Kidney (tissue), 14 donors: ENCODE data around the gene KCNT2. TPM values are rescaled to one million over a fixed set of nuclear protein-coding genes. Genes with fewer than 3 reads are reported as not detected.

Source experiments
- DNase-seq, 5 donors: peaks; one replicate each; pipeline ENCODE4 v3.0.0-alpha.2; 2013 to 2020
- FAIRE-seq: peaks from 2 replicates; lab custom pipeline; 2012; peaks lifted over from hg19 to GRCh38; lab: Jason Lieb, UNC
- H3K27ac ChIP-seq, 2 donors: one replicate each; pipeline ENCODE4 v1.7.0; 2013; ENCODE audit warnings: low read depth in 2 of 2, low read length in 2 of 2, inconsistent platforms in 1 of 2
- H3K27me3 ChIP-seq: one replicate; pipeline ENCODE4 v1.7.1; 2013; ENCODE audit warnings: low read length, inconsistent platforms; ENCODE audit not compliant: control insufficient read depth, insufficient read depth
- H3K36me3 ChIP-seq, 3 donors: one replicate each; pipeline versions ENCODE4 v1.7.0 to v1.7.1; 2013; ENCODE audit warnings: low read length in 3 of 3, control low read depth in 1 of 3, inconsistent platforms in 1 of 3; ENCODE audit not compliant: insufficient read depth in 3 of 3, control insufficient read depth in 2 of 3
- H3K4me1 ChIP-seq, 3 donors: one replicate each; pipeline versions ENCODE4 v1.7.0 to v1.7.1; 2013; ENCODE audit warnings: low read length in 3 of 3, inconsistent platforms in 1 of 3, low read depth in 1 of 3; ENCODE audit not compliant: control insufficient read depth in 2 of 3, insufficient read depth in 2 of 3
- H3K4me3 ChIP-seq, 3 donors: one replicate each; pipeline versions ENCODE4 v1.7.0 to v1.8.1; 2013; ENCODE audit warnings: low read length in 3 of 3, control low read depth in 1 of 3, inconsistent platforms in 1 of 3
- H3K9ac ChIP-seq, 3 donors: one replicate each; pipeline versions ENCODE4 v1.7.0 to v1.7.1; 2013; ENCODE audit warnings: low read length in 3 of 3, control low read depth in 1 of 3, inconsistent platforms in 1 of 3
- H3K9me3 ChIP-seq, 3 donors: one replicate each; pipeline versions ENCODE4 v1.7.0 to v1.7.1; 2013; ENCODE audit warnings: low read length in 3 of 3, control low read depth in 1 of 3, inconsistent platforms in 1 of 3; ENCODE audit not compliant: control insufficient read depth in 2 of 3, insufficient read depth in 1 of 3
- intact Hi-C: fragments of 100-400 bp; cut with DNase I; formaldehyde crosslinking; loops from one replicate; pipeline ENCODE4 v1.11.1; 2022
- microRNA-seq: library from miRNA; unstranded; fragments of <30 nt; microRNA quantifications from one replicate; pipeline ENCODE4 v1.2.0, GENCODE V29; 2020
- polyA plus RNA-seq: library from polyadenylated mRNA; stranded (reverse); fragments of 350-450 nt; fragmentation: Illumina TruSeq; extraction: RNeasy Lipid Tissue Mini Kit (QIAGEN cat#74804); gene quantifications from one replicate; pipeline ENCODE4 v1.2.3, GENCODE V29; 2014; ENCODE audit warnings: low read depth, low replicate concordance; ENCODE audit not compliant: insufficient read depth
- total RNA-seq: library from RNA; stranded (reverse); fragmentation: NEBNext Ultra II Directional; extraction: Animal tissue kit (Norgen Biotek cat#: 25700); gene quantifications from one replicate; pipeline ENCODE4 v1.2.1, GENCODE V29; 2021
- TF ChIP-seq, protein P1 (sequence below): IDR thresholded peaks from 3 replicates; pipeline ENCODE4 v1.5.1; 2012; ENCODE audit warnings: mild to moderate bottlenecking, moderate library complexity, borderline replicate concordance; ENCODE audit not compliant: insufficient read depth; ENCODE audit errors: extremely low read depth
- donor health status: control.
- donor health status: control.
- donor health status: control.
- donor health status: control.
- donor health status: control.
- donor health status: DM: yes; HTN: yes; CAD: no.
- donor health status: Normal renal cell carcinoma (clear cell type).

Gene KCNT2
- total and polyA plus RNA-seq, 2 donors from 2014 or later, result 0.39 to 6.3 TPM

DNA sequence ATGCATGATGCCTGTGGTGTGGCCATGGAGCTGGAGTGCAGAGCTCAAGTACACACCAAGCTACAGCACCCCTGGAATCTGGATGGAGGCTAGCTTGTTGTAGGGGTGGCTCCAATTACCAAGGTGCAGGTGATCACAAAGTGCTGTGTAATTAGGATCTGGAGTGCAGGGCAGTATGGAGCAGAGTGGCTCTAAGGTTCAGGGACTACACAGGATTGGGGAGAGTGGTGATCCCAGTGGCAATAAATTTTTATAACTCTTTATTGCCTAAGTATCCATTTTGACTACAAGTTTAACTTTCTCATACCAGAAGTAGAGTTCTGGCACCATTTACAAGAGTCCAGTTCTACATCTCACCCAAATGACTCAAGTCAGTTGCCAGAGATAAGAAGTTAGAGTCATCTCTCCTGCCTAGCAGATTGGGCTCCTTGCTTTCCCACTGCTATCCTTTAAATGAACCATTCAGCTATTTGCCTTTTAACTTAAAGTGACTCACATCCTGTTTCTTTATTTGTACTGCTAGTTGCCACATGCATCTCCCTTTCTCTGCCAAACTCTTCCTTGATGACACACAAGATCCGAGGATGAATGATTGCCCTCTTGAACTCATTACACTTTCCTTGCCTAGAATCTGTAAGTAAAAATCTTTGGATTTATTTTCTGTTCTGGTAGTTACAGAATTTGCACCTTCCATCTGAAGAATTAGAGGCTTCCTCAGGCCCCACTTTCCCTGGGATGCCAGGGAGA is 427.2 kb downstream of the KCNT2 start:
- Histone ChIP-seq H3K9me3 (no peaks in the 10 kb centered on the region), H3K36me3 (no peaks in the 10 kb centered on the region), H3K9ac (no peak overlapping the region), H3K27ac (no peak overlapping the region), H3K4me1 (no peaks in the 10 kb centered on the region), H3K27me3 (no peaks in the 10 kb centered on the region), H3K4me3 (no peak overlapping the region)
- DNase-seq (peak in 1 of 5 donors; percentile 14), FAIRE-seq (no peak)
- TF ChIP-seq, protein P1, sequence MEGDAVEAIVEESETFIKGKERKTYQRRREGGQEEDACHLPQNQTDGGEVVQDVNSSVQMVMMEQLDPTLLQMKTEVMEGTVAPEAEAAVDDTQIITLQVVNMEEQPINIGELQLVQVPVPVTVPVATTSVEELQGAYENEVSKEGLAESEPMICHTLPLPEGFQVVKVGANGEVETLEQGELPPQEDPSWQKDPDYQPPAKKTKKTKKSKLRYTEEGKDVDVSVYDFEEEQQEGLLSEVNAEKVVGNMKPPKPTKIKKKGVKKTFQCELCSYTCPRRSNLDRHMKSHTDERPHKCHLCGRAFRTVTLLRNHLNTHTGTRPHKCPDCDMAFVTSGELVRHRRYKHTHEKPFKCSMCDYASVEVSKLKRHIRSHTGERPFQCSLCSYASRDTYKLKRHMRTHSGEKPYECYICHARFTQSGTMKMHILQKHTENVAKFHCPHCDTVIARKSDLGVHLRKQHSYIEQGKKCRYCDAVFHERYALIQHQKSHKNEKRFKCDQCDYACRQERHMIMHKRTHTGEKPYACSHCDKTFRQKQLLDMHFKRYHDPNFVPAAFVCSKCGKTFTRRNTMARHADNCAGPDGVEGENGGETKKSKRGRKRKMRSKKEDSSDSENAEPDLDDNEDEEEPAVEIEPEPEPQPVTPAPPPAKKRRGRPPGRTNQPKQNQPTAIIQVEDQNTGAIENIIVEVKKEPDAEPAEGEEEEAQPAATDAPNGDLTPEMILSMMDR, result no peak
- intact Hi-C loops, result no loop called here

GRCh38 chr1:196178083-196178635 is 430.1 kb downstream of the KCNT2 start:
- Histone ChIP-seq H3K9me3 (no peaks in the 10 kb centered on the region), H3K27ac (no peak overlapping the region), H3K36me3 (no peaks in the 10 kb centered on the region), H3K9ac (no peak overlapping the region), H3K4me3 (no peak overlapping the region), H3K27me3 (no peaks in the 10 kb centered on the region), H3K4me1 (no peaks in the 10 kb centered on the region)
- intact Hi-C loops, result no loop called here
- FAIRE-seq, result no peak
- no peak for DNase-seq
- TF ChIP-seq, protein P1, result no peak

Small RNA genes within 50 kb of the gene (microRNA-seq; reads per million reads assigned to microRNA genes)
- not detected for gene MIR4735

Other genes with a start within 250 kb of the KCNT2 start
- 99.3 TPM for gene CFH, start 43.6 kb upstream of the KCNT2 start, total RNA-seq
- gene CFH, start 43.6 kb upstream of the KCNT2 start, polyA plus RNA-seq, result 24.8 TPM
- 2.1 TPM for gene CFHR3, start 166.4 kb upstream of the KCNT2 start, total RNA-seq
- not detected for gene CFHR3, start 166.4 kb upstream of the KCNT2 start, polyA plus RNA-seq
- 22.0 TPM for gene CFHR1, start 211.3 kb upstream of the KCNT2 start, total RNA-seq
- gene CFHR1, start 211.3 kb upstream of the KCNT2 start, polyA plus RNA-seq, result 2.7 TPM